ENCODE results near the gene KRTAP10-12.

The KRTAP10-12 gene

DNA sequence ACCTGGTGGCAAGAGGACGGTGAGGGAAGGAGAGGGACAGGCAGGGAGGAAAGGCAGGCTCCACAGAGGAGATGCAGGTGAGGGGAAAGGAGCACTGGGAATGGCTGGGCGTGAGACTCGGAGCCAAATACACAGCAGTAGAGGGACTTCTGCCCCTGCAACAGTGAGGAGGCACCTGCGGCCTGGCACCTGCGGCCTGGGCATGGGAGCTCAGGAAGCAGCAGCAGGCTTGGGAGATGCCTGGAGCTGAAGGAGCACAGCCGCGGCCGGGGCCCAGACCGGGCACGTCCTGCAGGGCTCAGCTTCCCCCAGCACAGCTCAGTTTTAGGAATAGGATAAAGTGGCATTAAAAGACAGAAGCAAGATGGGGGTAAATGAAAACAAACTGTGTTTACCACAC is 35.3 kb downstream of the KRTAP10-12 start:
- Histone ChIP-seq H3K36me3 (ENCODE audit: control insufficient read depth in 1 of 2, insufficient read depth in 2 of 2, low read length in 2 of 2) (no peaks in the 10 kb centered on the region), H3K4me3 (ENCODE audit: low read depth in 1 of 2, low read length in 2 of 2) (no peak overlapping the region), H3K27me3 (ENCODE audit: low read depth, low read length) (no peaks in the 10 kb centered on the region), H3K4me1 (ENCODE audit: control insufficient read depth in 1 of 2, insufficient read depth in 2 of 2, low read length in 2 of 2) (no peaks in the 10 kb centered on the region), H3K27ac (ENCODE audit: low read length) (no peak overlapping the region), H3K9me3 (ENCODE audit: control insufficient read depth in 1 of 2, low read length in 2 of 2) (peaks cover 3 to 12% of the 10 kb centered on the region in 2 donors)

- H3K27ac ChIP-seq (ENCODE audit: low read length): no peak overlapping the region
- no peak overlapping the region for H3K4me3 ChIP-seq (ENCODE audit: low read depth in 1 of 2, low read length in 2 of 2)
- no peaks in the 10 kb centered on the region for H3K4me1 ChIP-seq (ENCODE audit: control insufficient read depth in 1 of 2, insufficient read depth in 2 of 2, low read length in 2 of 2)
- peaks cover 7 to 19% of the 10 kb centered on the region in 2 donors for H3K9me3 ChIP-seq (ENCODE audit: control insufficient read depth in 1 of 2, low read length in 2 of 2)
- H3K36me3 ChIP-seq (ENCODE audit: control insufficient read depth in 1 of 2, insufficient read depth in 2 of 2, low read length in 2 of 2): no peaks in the 10 kb centered on the region
- H3K27me3 ChIP-seq (ENCODE audit: low read depth, low read length): no peaks in the 10 kb centered on the region
Observed at GRCh38 chr21:44732956-44733355, 36.0 kb downstream of the KRTAP10-12 start.

GRCh38 chr21:44734026-44734745 is 37.2 kb downstream of the KRTAP10-12 start:
- no peaks in the 10 kb centered on the region for H3K4me1 ChIP-seq (ENCODE audit: control insufficient read depth in 1 of 2, insufficient read depth in 2 of 2, low read length in 2 of 2)
- peaks cover 0 to 6% of the 10 kb centered on the region in 2 donors for H3K36me3 ChIP-seq (ENCODE audit: control insufficient read depth in 1 of 2, insufficient read depth in 2 of 2, low read length in 2 of 2)
- no peak overlapping the region for H3K4me3 ChIP-seq (ENCODE audit: low read depth in 1 of 2, low read length in 2 of 2)
- peaks cover 11 to 31% of the 10 kb centered on the region in 2 donors for H3K9me3 ChIP-seq (ENCODE audit: control insufficient read depth in 1 of 2, low read length in 2 of 2)
- no peaks in the 10 kb centered on the region for H3K27me3 ChIP-seq (ENCODE audit: low read depth, low read length)
- no peak overlapping the region for H3K27ac ChIP-seq (ENCODE audit: low read length)

DNA sequence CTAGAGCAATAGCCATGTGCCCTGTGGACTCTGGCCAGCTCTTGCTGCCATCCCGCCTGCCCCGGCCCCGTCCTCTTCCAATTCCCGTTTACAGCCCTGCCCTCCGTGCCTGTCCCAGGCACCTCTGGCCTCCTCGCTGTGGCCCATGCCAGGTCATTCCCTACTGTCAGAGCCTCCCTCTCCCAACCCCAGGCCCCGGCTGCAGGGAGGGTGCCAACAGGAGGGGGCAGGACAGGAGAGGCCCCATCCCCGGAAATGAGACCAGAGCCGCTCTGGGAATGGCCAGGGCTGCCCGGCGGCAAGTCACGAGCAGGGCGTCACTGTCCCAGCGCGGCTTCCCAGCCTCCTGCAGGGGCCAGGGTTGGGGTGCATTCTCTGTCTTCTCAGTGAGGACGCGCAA is 37.9 kb downstream of the KRTAP10-12 start:
- Histone ChIP-seq H3K36me3 (ENCODE audit: control insufficient read depth in 1 of 2, insufficient read depth in 2 of 2, low read length in 2 of 2) (peaks cover 0 to 6% of the 10 kb centered on the region in 2 donors), H3K27ac (ENCODE audit: low read length) (no peak overlapping the region), H3K9me3 (ENCODE audit: control insufficient read depth in 1 of 2, low read length in 2 of 2) (peaks cover 11 to 35% of the 10 kb centered on the region in 2 donors)

DNA sequence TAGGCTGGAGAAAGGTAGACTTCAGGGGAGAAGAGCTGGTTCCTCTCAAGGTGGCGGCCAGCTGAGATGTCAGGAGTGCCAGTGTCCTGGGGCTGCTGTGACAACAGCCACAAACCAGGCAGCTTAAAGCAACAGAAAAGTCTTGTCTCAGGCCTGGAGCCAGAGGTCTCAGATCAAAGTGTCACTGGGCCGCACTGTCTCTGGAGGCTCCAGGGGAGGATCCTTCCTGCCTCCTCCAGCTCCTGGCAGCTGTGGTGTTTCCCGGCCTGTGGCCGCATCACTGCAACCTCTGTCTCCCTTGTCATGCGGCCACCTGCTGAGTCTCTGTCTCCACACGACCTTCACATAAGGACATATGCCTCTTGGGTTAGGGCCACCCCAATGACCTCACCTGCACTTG is 38.8 kb downstream of the KRTAP10-12 start:
- peaks cover 11 to 36% of the 10 kb centered on the region in 2 donors for H3K9me3 ChIP-seq (ENCODE audit: control insufficient read depth in 1 of 2, low read length in 2 of 2)

More for the DNA sequence above, 37.9 kb downstream of the KRTAP10-12 start:
- no peak overlapping the region for H3K4me3 ChIP-seq (ENCODE audit: low read depth in 1 of 2, low read length in 2 of 2)
- no peaks in the 10 kb centered on the region for H3K27me3 ChIP-seq (ENCODE audit: low read depth, low read length)
- no peaks in the 10 kb centered on the region for H3K4me1 ChIP-seq (ENCODE audit: control insufficient read depth in 1 of 2, insufficient read depth in 2 of 2, low read length in 2 of 2)

GRCh38 chr21:44736291-44737004 is 39.5 kb downstream of the KRTAP10-12 start:
- Histone ChIP-seq H3K27me3 (ENCODE audit: low read depth, low read length) (no peaks in the 10 kb centered on the region), H3K9me3 (ENCODE audit: control insufficient read depth in 1 of 2, low read length in 2 of 2) (peaks cover 11 to 36% of the 10 kb centered on the region in 2 donors), H3K36me3 (ENCODE audit: control insufficient read depth in 1 of 2, insufficient read depth in 2 of 2, low read length in 2 of 2) (peaks cover 0 to 6% of the 10 kb centered on the region in 2 donors), H3K4me3 (ENCODE audit: low read depth in 1 of 2, low read length in 2 of 2) (peak overlapping the region in 1 of 2 donors; percentile 6), H3K4me1 (ENCODE audit: control insufficient read depth in 1 of 2, insufficient read depth in 2 of 2, low read length in 2 of 2) (no peaks in the 10 kb centered on the region), H3K27ac (ENCODE audit: low read length) (no peak overlapping the region)

More for the DNA sequence above, 38.8 kb downstream of the KRTAP10-12 start:
- peaks cover 0 to 6% of the 10 kb centered on the region in 2 donors for H3K36me3 ChIP-seq (ENCODE audit: control insufficient read depth in 1 of 2, insufficient read depth in 2 of 2, low read length in 2 of 2)
- H3K4me1 ChIP-seq (ENCODE audit: control insufficient read depth in 1 of 2, insufficient read depth in 2 of 2, low read length in 2 of 2): no peaks in the 10 kb centered on the region
- no peak overlapping the region for H3K4me3 ChIP-seq (ENCODE audit: low read depth in 1 of 2, low read length in 2 of 2)
- H3K27ac ChIP-seq (ENCODE audit: low read length): no peak overlapping the region
- H3K27me3 ChIP-seq (ENCODE audit: low read depth, low read length): no peaks in the 10 kb centered on the region

DNA sequence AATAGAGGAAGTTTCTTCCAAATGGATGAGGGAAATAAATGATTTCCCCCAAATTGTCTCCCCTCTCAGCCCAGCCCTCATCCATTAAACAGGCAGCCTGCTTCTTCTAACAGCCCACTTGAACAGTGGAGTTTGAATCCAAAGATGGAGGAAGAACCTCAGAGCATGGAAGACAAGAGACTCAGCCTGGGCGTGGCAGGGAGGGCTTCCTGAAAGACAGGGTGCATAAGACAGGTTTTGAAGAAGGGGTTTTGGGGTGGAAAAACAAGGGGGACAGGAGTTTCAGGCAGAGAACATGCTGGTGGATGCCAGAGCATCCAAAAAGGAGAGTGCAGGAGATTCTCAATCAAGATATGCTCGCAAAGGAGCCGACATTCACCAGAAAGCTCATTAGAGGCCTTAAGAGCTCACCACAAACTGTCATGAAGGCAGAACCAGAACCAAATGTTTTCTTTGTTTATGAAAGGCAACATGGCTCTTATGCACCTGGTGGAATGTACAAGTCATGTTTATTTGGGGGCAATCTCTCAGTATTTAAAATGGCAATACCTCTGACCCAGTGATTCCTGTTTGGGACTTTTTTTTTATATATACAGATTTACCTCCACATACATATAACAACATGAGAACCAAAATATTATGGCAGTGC is 40.9 kb downstream of the KRTAP10-12 start:
- peaks cover 0 to 6% of the 10 kb centered on the region in 2 donors for H3K36me3 ChIP-seq (ENCODE audit: control insufficient read depth in 1 of 2, insufficient read depth in 2 of 2, low read length in 2 of 2)

DNA sequence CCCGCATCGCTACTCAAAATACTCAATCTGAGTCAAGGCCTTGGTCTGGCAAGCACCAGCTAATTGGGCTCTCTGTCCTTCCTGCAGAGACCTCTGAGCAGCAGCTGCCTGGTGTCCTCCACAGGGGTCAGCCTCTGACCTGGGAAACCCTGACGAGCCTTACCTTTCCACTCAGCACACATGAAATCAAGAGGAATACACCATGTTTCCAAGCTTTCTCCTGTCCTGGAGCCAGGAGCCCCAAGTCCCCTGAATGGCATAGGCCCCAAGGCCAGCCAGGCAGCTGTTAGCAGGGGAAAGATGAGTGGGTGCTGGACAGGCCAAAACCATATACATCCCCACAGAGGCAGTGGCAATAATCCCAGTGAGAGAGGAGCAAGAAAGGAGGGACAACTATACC is 41.6 kb downstream of the KRTAP10-12 start:
- H3K27me3 ChIP-seq (ENCODE audit: low read depth, low read length): no peaks in the 10 kb centered on the region
- peak overlapping the region in 1 of 2 donors; percentile 37 for H3K4me3 ChIP-seq (ENCODE audit: low read depth in 1 of 2, low read length in 2 of 2)
- no peaks in the 10 kb centered on the region for H3K4me1 ChIP-seq (ENCODE audit: control insufficient read depth in 1 of 2, insufficient read depth in 2 of 2, low read length in 2 of 2)
- no peak overlapping the region for H3K27ac ChIP-seq (ENCODE audit: low read length)
- peaks cover 11 to 36% of the 10 kb centered on the region in 2 donors for H3K9me3 ChIP-seq (ENCODE audit: control insufficient read depth in 1 of 2, low read length in 2 of 2)
- H3K36me3 ChIP-seq (ENCODE audit: control insufficient read depth in 1 of 2, insufficient read depth in 2 of 2, low read length in 2 of 2): peaks cover 0 to 6% of the 10 kb centered on the region in 2 donors

More for the DNA sequence above, 40.9 kb downstream of the KRTAP10-12 start:
- Histone ChIP-seq H3K4me1 (ENCODE audit: control insufficient read depth in 1 of 2, insufficient read depth in 2 of 2, low read length in 2 of 2) (no peaks in the 10 kb centered on the region), H3K9me3 (ENCODE audit: control insufficient read depth in 1 of 2, low read length in 2 of 2) (peaks cover 11 to 36% of the 10 kb centered on the region in 2 donors), H3K27me3 (ENCODE audit: low read depth, low read length) (no peaks in the 10 kb centered on the region), H3K27ac (ENCODE audit: low read length) (no peak overlapping the region), H3K4me3 (ENCODE audit: low read depth in 1 of 2, low read length in 2 of 2) (peak overlapping the region in 1 of 2 donors; percentile 55)

DNA sequence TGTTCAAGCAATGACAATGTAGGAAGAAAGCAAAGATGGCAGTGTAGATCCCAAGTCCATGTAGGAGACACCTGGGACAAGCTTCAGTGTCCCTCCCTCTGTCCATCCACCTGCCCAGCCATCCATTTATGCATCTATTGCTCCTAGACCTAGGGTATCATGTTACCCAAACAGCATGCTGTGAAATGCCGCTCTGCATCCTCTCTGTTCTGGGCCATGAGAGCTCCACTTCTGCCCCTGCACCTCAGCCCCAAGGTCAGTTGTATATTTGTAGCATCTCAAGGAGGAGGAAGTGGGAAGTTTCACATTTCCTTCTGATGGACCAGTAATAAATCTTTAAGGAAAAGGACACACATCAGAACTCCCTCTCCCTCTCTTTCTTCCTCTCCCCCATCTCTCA is 42.3 kb downstream of the KRTAP10-12 start:
- H3K9me3 ChIP-seq (ENCODE audit: control insufficient read depth in 1 of 2, low read length in 2 of 2): peaks cover 11 to 36% of the 10 kb centered on the region in 2 donors

DNA sequence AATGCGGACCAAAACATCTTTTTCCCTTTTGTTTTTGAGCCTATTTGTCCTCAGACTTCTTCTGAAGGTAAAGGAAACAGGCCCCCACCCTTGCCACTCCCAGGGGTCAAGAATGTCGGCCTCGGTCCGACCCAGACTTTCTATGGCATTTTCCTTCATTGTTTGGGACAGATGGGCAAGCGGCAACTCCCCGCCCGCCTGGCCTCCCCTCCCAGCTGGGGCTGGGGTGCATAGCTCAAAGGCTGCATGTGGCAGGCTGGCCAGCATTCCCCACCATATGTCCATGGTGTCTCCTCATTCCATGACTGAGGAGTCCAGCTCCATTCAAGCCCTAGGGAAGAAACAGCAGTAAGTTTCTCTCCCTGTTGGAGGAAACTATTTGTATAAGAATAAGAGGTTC is 43.8 kb downstream of the KRTAP10-12 start:
- H3K27me3 ChIP-seq (ENCODE audit: low read depth, low read length): no peaks in the 10 kb centered on the region
- H3K9me3 ChIP-seq (ENCODE audit: control insufficient read depth in 1 of 2, low read length in 2 of 2): peaks cover 11 to 36% of the 10 kb centered on the region in 2 donors
- H3K4me3 ChIP-seq (ENCODE audit: low read depth in 1 of 2, low read length in 2 of 2): no peak overlapping the region
- no peaks in the 10 kb centered on the region for H3K4me1 ChIP-seq (ENCODE audit: control insufficient read depth in 1 of 2, insufficient read depth in 2 of 2, low read length in 2 of 2)
- no peak overlapping the region for H3K27ac ChIP-seq (ENCODE audit: low read length)
- peaks cover 0 to 6% of the 10 kb centered on the region in 2 donors for H3K36me3 ChIP-seq (ENCODE audit: control insufficient read depth in 1 of 2, insufficient read depth in 2 of 2, low read length in 2 of 2)

More for the DNA sequence above, 42.3 kb downstream of the KRTAP10-12 start:
- no peaks in the 10 kb centered on the region for H3K4me1 ChIP-seq (ENCODE audit: control insufficient read depth in 1 of 2, insufficient read depth in 2 of 2, low read length in 2 of 2)
- no peak overlapping the region for H3K27ac ChIP-seq (ENCODE audit: low read length)
- H3K4me3 ChIP-seq (ENCODE audit: low read depth in 1 of 2, low read length in 2 of 2): no peak overlapping the region
- peaks cover 0 to 6% of the 10 kb centered on the region in 2 donors for H3K36me3 ChIP-seq (ENCODE audit: control insufficient read depth in 1 of 2, insufficient read depth in 2 of 2, low read length in 2 of 2)
- no peaks in the 10 kb centered on the region for H3K27me3 ChIP-seq (ENCODE audit: low read depth, low read length)

DNA sequence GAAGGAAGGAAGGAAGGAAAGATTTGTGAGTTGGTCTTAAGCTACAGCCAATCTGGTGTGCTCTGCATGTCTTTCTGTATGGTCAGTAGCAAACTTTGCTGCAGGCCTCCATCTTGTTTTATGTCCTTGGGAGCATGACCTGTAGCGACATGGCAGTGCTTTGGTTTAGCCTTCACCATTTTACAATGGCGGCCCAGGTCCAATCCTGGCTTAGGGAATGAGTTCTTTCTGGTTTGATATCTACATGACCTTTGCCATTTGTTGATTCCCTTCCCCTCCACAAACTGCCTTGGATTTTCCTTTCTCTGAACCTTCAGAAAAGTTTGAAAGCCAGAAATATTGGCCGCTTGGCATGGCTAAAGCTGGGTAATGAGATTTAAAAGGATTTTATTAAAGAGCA is 44.9 kb downstream of the KRTAP10-12 start:
- Histone ChIP-seq H3K36me3 (ENCODE audit: control insufficient read depth in 1 of 2, insufficient read depth in 2 of 2, low read length in 2 of 2) (peaks cover 0 to 6% of the 10 kb centered on the region in 2 donors), H3K9me3 (ENCODE audit: control insufficient read depth in 1 of 2, low read length in 2 of 2) (peaks cover 8 to 27% of the 10 kb centered on the region in 2 donors), H3K27me3 (ENCODE audit: low read depth, low read length) (no peaks in the 10 kb centered on the region), H3K27ac (ENCODE audit: low read length) (no peak overlapping the region), H3K4me3 (ENCODE audit: low read depth in 1 of 2, low read length in 2 of 2) (no peak overlapping the region), H3K4me1 (ENCODE audit: control insufficient read depth in 1 of 2, insufficient read depth in 2 of 2, low read length in 2 of 2) (no peaks in the 10 kb centered on the region)

All from muscle layer of duodenum (tissue), 2 donors.